Measurements from ENCODE around the gene RCC1.

RCC1 gene

GRCh38 chr1:28480308-28480707 lies 25.5 kb upstream of the RCC1 start:
- no peak for DNase-seq (ENCODE audit: low read depth)
- no peak for TF ChIP-seq CTCF (conservative IDR thresholded peaks at IDR 0.05; ENCODE audit: control insufficient read depth, insufficient read depth, low read depth, low read length)
- no peak overlapping the region for H3K4me3 ChIP-seq (ENCODE audit: control insufficient read depth, low read depth, low read length)

DNA sequence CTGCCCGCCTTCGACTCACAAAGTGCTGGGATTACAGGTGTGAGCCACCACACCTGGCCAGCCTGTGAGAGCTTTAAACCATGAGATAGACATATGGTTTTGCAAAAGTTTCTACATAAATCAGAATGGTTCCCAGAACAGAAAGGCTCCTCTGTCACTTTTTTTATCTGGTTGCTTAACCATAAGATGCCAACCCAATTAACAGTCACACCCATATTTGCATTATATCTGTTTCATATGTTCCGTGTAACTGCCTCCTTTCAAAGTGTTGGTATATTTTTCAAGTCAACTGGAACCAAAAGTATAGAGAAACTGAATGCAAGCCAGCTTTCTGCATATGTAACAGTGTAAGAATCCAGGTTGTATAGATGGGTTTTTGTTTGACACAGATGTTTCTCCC lies 23.7 kb upstream of the RCC1 start:
- TF ChIP-seq CTCF (conservative IDR thresholded peaks at IDR 0.05; ENCODE audit: control insufficient read depth, insufficient read depth, low read depth, low read length), result no peak
- no peak for DNase-seq (ENCODE audit: low read depth)
- no peak overlapping the region for H3K4me3 ChIP-seq (ENCODE audit: control insufficient read depth, low read depth, low read length)

DNA sequence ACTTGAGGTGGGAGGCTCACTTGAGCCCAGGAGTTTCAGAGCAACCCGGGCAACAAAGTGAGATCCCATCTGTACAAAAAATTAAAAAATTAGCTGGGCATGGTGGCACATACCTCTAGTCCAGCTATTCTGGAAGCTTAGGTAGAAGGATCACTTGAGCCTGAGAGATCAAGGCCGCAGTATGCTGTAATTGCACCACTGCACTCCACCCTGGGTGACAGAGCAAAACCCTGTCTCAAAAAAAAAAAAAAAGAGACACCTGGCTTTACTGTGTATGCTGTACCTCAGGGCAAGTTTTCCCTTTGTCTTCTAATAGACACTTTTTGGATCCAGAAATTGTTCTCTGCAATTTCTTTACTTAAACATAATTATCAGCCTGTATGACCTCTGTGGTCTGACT lies 23.1 kb upstream of the RCC1 start:
- no peak for DNase-seq (ENCODE audit: low read depth)
- TF ChIP-seq CTCF (conservative IDR thresholded peaks at IDR 0.05; ENCODE audit: control insufficient read depth, insufficient read depth, low read depth, low read length), result no peak
- H3K4me3 ChIP-seq (ENCODE audit: control insufficient read depth, low read depth, low read length), result no peak overlapping the region

DNA sequence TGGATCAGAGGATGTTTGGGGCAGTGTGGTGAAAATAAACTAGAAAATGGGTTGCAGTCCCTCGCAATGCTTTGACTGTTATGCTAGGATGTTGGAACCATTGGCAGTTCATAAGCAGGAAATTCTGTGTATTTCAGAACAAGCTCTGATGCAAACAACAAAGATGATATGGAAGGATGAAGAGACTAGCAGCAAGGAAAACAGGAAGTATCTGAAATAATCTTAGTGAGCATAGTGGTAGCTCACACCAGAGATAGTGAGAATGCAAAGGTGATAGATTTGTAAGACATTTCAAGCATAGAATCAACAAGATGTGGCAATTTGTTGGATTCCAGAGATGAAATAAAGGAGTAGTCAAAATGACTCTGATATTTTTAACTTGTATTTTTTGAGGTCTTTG lies 11.1 kb upstream of the RCC1 start:
- no peak overlapping the region for H3K4me3 ChIP-seq (ENCODE audit: control insufficient read depth, low read depth, low read length)
- no peak for TF ChIP-seq CTCF (conservative IDR thresholded peaks at IDR 0.05; ENCODE audit: control insufficient read depth, insufficient read depth, low read depth, low read length)
- DNase-seq (ENCODE audit: low read depth), result no peak

DNA sequence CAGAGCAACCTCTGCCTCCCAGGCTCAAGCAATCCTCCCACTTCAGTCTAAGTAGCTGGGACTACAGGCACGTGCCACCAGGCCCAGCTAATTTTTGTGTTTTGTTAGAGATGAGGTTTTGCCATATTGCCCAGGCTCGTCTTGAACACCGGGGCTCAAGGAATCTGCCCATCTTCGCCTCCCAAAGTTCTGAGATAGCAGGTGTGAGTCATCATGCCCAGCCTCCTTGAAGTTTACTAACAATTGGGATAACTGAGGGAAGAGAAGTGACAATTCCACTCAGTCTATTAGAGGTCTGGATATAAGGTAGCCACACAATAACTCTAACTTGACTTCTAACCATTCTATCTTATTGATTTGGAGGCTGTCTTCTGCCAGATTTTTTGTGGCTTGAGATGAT lies 6.3 kb upstream of the RCC1 start:
- no peak for DNase-seq (ENCODE audit: low read depth)
- no peak overlapping the region for H3K4me3 ChIP-seq (ENCODE audit: control insufficient read depth, low read depth, low read length)
- TF ChIP-seq CTCF (conservative IDR thresholded peaks at IDR 0.05; ENCODE audit: control insufficient read depth, insufficient read depth, low read depth, low read length), result no peak

- TF ChIP-seq CTCF (conservative IDR thresholded peaks at IDR 0.05; ENCODE audit: control insufficient read depth, insufficient read depth, low read depth, low read length), result no peak
- H3K4me3 ChIP-seq (ENCODE audit: control insufficient read depth, low read depth, low read length), result no peak overlapping the region
- no peak for DNase-seq (ENCODE audit: low read depth)
These were observed 3.9 kb upstream of the RCC1 start for GRCh38 chr1:28501925-28502324.

GRCh38 chr1:28503117-28503516 lies 2.7 kb upstream of the RCC1 start:
- no peak for TF ChIP-seq CTCF (conservative IDR thresholded peaks at IDR 0.05; ENCODE audit: control insufficient read depth, insufficient read depth, low read depth, low read length)
- no peak overlapping the region for H3K4me3 ChIP-seq (ENCODE audit: control insufficient read depth, low read depth, low read length)
- DNase-seq (ENCODE audit: low read depth), result no peak

Data from fibroblast of mammary gland (primary cell).